HCT116 (cell line): ENCODE results near the gene DENND1A. TPM values are rescaled to one million over a fixed set of nuclear protein-coding genes. Genes with fewer than 3 reads are reported as not detected.

ENCODE experiments used
- ATAC-seq: fragments of 200-7000 bp; cut with Tn5 transposase; 2 replicates; pipeline ENCODE4 v1.9.1; 2020; ENCODE audit warnings: mild to moderate bottlenecking, moderate library complexity
- BruUV-seq: library from RNA; stranded (reverse); fragments of 400-500 nt; replicated peaks from 2 replicates; lab custom pipeline; 2021; lab: Mats Ljungman, UMichigan
- CTCF ChIA-PET: fragments of 300-600 bp; sonication (Branson Sonifier 250); formaldehyde crosslinking; loops from one replicate; lab custom pipeline; 2021; ENCODE audit warnings: antibody characterized with exemption; lab: Charles Lee
- POLR2A ChIA-PET: fragments of 300-600, 350-600 bp; sonication (Branson Sonifier 250); formaldehyde crosslinking; loops from one replicate; lab custom pipeline; 2021; ENCODE audit warnings: antibody characterized with exemption; lab: Charles Lee
- RAD21 ChIA-PET, 2 experiments: fragments of 300-600 bp; sonication (Branson Sonifier 250); formaldehyde crosslinking; loops; one replicate each; lab custom pipeline; 2023; ENCODE audit warnings: low total read pairs in 2 of 2; ENCODE audit not compliant: uncharacterized antibody in 2 of 2, unreplicated experiment in 2 of 2, low non-redundant PET in 1 of 2; lab: Charles Lee
- DNase-seq: peaks from one replicate; pipeline ENCODE4 v3.0.0-alpha.2; 2010; ENCODE audit warnings: low read depth, low spot score
- H2AFZ ChIP-seq: fragments of 200-600 bp; shearing (Covaris generic), sonication (generic); 2 replicates; pipeline ENCODE4 v1.6.1; 2017; ENCODE audit warnings: low read depth, mixed run types, mixed read lengths, antibody characterized with exemption, low read length; ENCODE audit not compliant: poor library complexity, severe bottlenecking
- H3K27ac ChIP-seq: 2 replicates; pipeline ENCODE4 v1.5.1; 2012; ENCODE audit warnings: low read depth, low read length
- H3K27me3 ChIP-seq: fragments of 200-600 bp; sonication (generic); 2 replicates; pipeline ENCODE4 v1.6.1; 2016; ENCODE audit warnings: mixed run types, low read length, mixed read lengths; ENCODE audit not compliant: insufficient read depth
- H3K36me3 ChIP-seq, 2 experiments: fragments of 200-500 bp in 1 of 2; fragments of 200-600 bp in 1 of 2; sonication (Bioruptor generic) in 1 of 2; sonication (generic) in 1 of 2; 2 replicates each; pipeline versions ENCODE4 v1.5.1 to v1.6.1; 2014 to 2016; ENCODE audit warnings: low read length in 2 of 2, inconsistent platforms in 1 of 2, mixed read lengths in 1 of 2, mixed run types in 1 of 2; ENCODE audit not compliant: insufficient read depth in 2 of 2, control insufficient read depth in 1 of 2
- H3K4me1 ChIP-seq, 2 experiments: fragments of 200-600 bp in 1 of 2; sonication (generic) in 1 of 2; 2 replicates each; pipeline versions ENCODE4 v1.5.1 to v1.6.1; 2012 to 2017; ENCODE audit warnings: low read length in 2 of 2, inconsistent platforms in 1 of 2, mild to moderate bottlenecking in 1 of 2, mixed read lengths in 1 of 2, mixed run types in 1 of 2, moderate library complexity in 1 of 2; ENCODE audit not compliant: insufficient read depth in 2 of 2, control insufficient read depth in 1 of 2
- H3K4me2 ChIP-seq: fragments of 200-600 bp; sonication (generic); 2 replicates; pipeline ENCODE4 v1.6.1; 2017; ENCODE audit warnings: mixed run types, low read length, mixed read lengths
- H3K4me3 ChIP-seq, 2 experiments: fragments of 200-600 bp in 1 of 2; sonication (generic) in 1 of 2; replicated peaks in 1 of 2; 2 replicates each; pipeline ENCODE4 v1.5.1; 2011 to 2016; ENCODE audit warnings: low read length in 2 of 2, control low read depth in 1 of 2, low read depth in 1 of 2, mild to moderate bottlenecking in 1 of 2, mixed read lengths in 1 of 2, mixed run types in 1 of 2
- H3K79me2 ChIP-seq: fragments of 200-600 bp; sonication (generic); 2 replicates; pipeline ENCODE4 v1.6.1; 2017; ENCODE audit warnings: mild to moderate bottlenecking, mixed run types, low read length, moderate library complexity, mixed read lengths; ENCODE audit not compliant: insufficient read depth
- H3K9ac ChIP-seq: fragments of 200-600 bp; sonication (generic); 2 replicates; pipeline ENCODE4 v1.6.1; 2016; ENCODE audit warnings: low read length, mixed read lengths
- H3K9me2 ChIP-seq: fragments of 200-600 bp; sonication (generic), shearing (Covaris generic); 2 replicates; pipeline ENCODE4 v1.6.1; 2017; ENCODE audit warnings: mixed run types, mild to moderate bottlenecking, moderate library complexity; ENCODE audit not compliant: insufficient read depth
- H3K9me3 ChIP-seq, 2 experiments: fragments of 200-500 bp in 1 of 2; fragments of 200-600 bp in 1 of 2; sonication (Bioruptor generic) in 1 of 2; sonication (generic) in 1 of 2; 2 replicates each; pipeline ENCODE4 v1.6.1; 2014 to 2017; ENCODE audit warnings: low read length in 2 of 2, mixed read lengths in 2 of 2, inconsistent platforms in 1 of 2, low read depth in 1 of 2, mild to moderate bottlenecking in 1 of 2, mixed run types in 1 of 2, moderate library complexity in 1 of 2; ENCODE audit not compliant: control insufficient read depth in 1 of 2, insufficient read depth in 1 of 2
- H4K20me1 ChIP-seq: fragments of 200-600 bp; sonication (generic), shearing (Covaris generic); 2 replicates; pipeline ENCODE4 v1.6.1; 2017; ENCODE audit warnings: mixed run types, mild to moderate bottlenecking, moderate library complexity; ENCODE audit not compliant: insufficient read depth
- ATF3 ChIP-seq: IDR thresholded peaks from 2 replicates; pipeline ENCODE4 v1.6.1; 2012
- CBX3 ChIP-seq: IDR thresholded peaks from 2 replicates; pipeline ENCODE4 v1.6.1; 2012; ENCODE audit warnings: low read depth
- ELF1 ChIP-seq: IDR thresholded peaks from 2 replicates; pipeline ENCODE4 v1.6.1; 2012; ENCODE audit warnings: low read depth, borderline replicate concordance
- EZH2 ChIP-seq: fragments of 200-600 bp; sonication (generic); IDR thresholded peaks from 2 replicates; pipeline ENCODE4 v1.6.1; 2017; ENCODE audit warnings: antibody characterized with exemption, mixed run types
- JUND ChIP-seq: IDR thresholded peaks from 2 replicates; pipeline ENCODE4 v1.6.1; 2012
- MAX ChIP-seq: IDR thresholded peaks from 2 replicates; pipeline ENCODE4 v1.6.1; 2012
- RAD21 ChIP-seq: IDR thresholded peaks from 2 replicates; pipeline ENCODE4 v1.6.1; 2012; ENCODE audit warnings: low read depth, mild to moderate bottlenecking
- REST ChIP-seq: IDR thresholded peaks from 2 replicates; pipeline ENCODE4 v1.6.1; 2012; ENCODE audit warnings: low read depth
- SIN3A ChIP-seq: IDR thresholded peaks from 2 replicates; pipeline ENCODE4 v1.6.1; 2012; ENCODE audit warnings: low read depth
- TCF7L2 ChIP-seq: IDR thresholded peaks from 2 replicates; pipeline ENCODE4 v1.7.0; 2011; ENCODE audit warnings: borderline replicate concordance, inconsistent platforms; ENCODE audit not compliant: insufficient read depth, insufficient read length; ENCODE audit errors: extremely low read depth
- YY1 ChIP-seq: IDR thresholded peaks from 2 replicates; pipeline ENCODE4 v1.6.1; 2011; ENCODE audit warnings: low read length, low read depth, moderate library complexity, mild to moderate bottlenecking; ENCODE audit not compliant: insufficient replicate concordance; ENCODE audit errors: extremely low read depth
- ZFX ChIP-seq: fragments of 450-650 bp; IDR thresholded peaks from 2 replicates; pipeline ENCODE4 v1.6.1; 2017
- ZNF274 ChIP-seq: fragments of 200-500 bp; sonication (Bioruptor generic); IDR thresholded peaks from 2 replicates; pipeline ENCODE4 v1.6.1; 2014; ENCODE audit warnings: mild to moderate bottlenecking, low read depth, low read length, inconsistent platforms
- intact Hi-C: fragments of 100-400 bp; cut with micrococcal nuclease; formaldehyde crosslinking; loops from 2 replicates; pipeline ENCODE4 v1.10.0; 2022
- total RNA-seq: library from RNA; stranded (reverse); gene quantifications from one replicate; pipeline ENCODE4 v1.2.1, GENCODE V29; 2021; ENCODE audit not compliant: unreplicated experiment

DENND1A gene
- total RNA-seq, 1 experiment from 2014 or later, result 33.0 TPM

- no TSS peak for BruUV-seq
- ChIA-PET RAD21 (no interaction called here), CTCF (no interaction called here), POLR2A (no interaction called here)
- H3K9ac ChIP-seq, result no peak overlapping the region
- H3K27ac ChIP-seq, result no peak overlapping the region
- H2AFZ ChIP-seq, result no peak overlapping the region
- H3K4me3 ChIP-seq, result no peak overlapping the region
- no peak for TF ChIP-seq RAD21
- no peak for TF ChIP-seq ELF1
- TF ChIP-seq REST, result no peak
- no peak for TF ChIP-seq YY1
- no peak for TF ChIP-seq JUND
- no peak for TF ChIP-seq ZFX
- no peak for TF ChIP-seq MAX
- TF ChIP-seq TCF7L2, result no peak
- TF ChIP-seq ZNF274, result no peak
- TF ChIP-seq ATF3, result no peak
- no peak for TF ChIP-seq CBX3
- TF ChIP-seq EZH2, result no peak
- no peak for TF ChIP-seq SIN3A
- H3K9me3 ChIP-seq, result no peaks in the 10 kb centered on the region
- no peaks in the 10 kb centered on the region for H3K9me2 ChIP-seq
- ATAC-seq (no peak), DNase-seq (no peak)
- no peak overlapping the region for H3K4me2 ChIP-seq
- no peaks in the 10 kb centered on the region for H3K79me2 ChIP-seq
- no peaks in the 10 kb centered on the region for H3K36me3 ChIP-seq
- H4K20me1 ChIP-seq, result no peaks in the 10 kb centered on the region
- H3K27me3 ChIP-seq, result no peaks in the 10 kb centered on the region
- H3K4me1 ChIP-seq, result no peaks in the 10 kb centered on the region
- intact Hi-C loops, result no loop called here
These were observed 16.3 kb upstream of the DENND1A start for GRCh38 chr9:123946101-123946821.
